Inflammatory macrophage treated with lipopolysaccharide for 4 hours (primary cell): ENCODE data around the gene HNRNPM.
A peak's percentile ranks its signal among the peaks of the same experiment; 100 is the strongest.
"Not testable (repeated sequence)": the region's sequence is repeated elsewhere in the genome, so short reads cannot be mapped to it uniquely, and the experiment has no call there.

Experiments
- DNase-seq: peaks from one replicate; pipeline ENCODE4 v3.0.0-alpha.2; 2020

Gene HNRNPM

DNA sequence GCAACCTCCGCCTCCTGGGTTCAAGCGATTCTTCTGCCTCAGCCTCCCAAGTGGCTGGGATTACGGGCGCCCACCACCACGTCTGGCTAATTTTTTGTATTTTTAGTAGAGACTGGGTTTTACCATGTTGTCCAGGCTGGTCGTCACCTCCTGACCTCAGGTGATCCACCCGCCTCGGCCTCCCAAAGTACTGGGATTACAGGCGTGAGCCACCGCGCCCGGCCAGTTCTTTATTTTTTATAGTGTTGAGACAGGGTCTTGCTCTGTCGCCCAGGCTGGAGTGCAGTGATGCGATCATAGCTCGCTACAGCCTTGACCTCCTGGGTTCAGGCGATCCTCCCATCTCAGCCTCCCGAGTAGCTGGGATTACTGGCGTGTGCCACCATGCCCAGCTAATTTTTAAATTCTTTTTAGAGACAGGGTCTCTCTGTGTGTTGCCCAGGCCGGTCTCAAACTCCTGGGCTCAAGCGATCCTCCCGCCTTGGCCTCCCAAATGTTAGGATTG lies 69.8 kb downstream of the HNRNPM start:
- not testable (repeated sequence) for DNase-seq

DNA sequence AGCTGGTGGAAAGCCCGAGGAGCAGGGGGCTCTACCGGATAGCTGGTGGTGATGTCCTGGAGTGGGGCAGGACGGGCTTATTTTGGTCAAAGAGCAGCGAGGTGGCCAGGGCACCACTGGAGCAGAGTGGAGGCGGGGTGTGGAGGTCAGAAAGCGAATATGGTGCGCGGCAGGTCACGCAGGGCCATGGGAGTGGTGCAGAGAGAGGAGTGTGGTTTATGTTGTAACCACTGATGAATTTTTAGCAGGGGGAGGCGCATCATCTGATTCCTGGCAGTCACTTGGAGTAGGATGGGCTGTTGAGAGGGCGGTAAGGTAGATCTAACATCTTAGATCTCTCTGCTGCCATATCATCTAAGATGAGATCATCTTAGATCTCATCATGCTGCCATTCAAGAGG lies 70.5 kb downstream of the HNRNPM start:
- peak; percentile 89 for DNase-seq

DNA sequence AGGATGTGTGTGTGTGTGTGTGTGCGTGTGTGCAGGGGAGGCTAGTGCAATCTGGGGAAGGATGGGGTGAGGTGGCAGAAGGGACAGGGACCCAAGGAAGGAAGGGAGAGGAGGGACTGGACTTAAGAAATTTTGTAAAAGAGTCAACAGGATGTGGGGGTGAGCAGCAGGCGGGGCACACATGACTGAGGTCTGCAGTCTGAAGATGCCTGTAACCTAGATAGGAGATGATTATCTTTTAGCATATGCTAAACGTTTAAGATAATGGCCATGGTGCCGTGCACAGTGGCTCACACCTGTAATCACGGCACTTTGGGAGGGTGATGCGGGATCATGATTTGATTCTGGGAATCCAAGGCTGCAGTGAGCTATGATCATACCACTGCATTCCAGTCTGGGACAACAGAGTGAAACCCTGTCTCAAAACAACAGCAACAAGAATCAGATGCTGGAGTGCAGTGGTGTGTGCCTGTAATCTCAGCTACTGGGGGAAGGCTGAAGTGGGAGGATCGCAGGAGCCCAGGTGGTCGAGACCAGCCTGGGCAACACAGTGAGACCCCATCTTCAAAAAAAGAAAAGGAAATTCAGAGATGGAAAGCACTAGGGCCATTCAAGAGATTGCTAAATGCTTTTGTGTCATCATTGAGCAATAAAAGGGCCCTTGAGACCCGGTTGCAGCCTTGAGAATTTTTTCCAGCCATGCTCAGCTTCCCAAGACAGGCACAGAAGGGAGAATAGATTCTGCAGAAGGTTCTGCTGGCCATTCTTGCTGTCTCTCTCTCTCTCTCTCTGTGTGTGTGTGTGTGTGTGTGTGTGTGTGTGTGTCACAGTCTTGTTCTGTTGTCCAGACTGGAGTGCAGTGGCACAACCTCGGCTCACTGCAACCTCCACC lies 73.0 kb downstream of the HNRNPM start:
- DNase-seq, result peak; percentile 89

DNA sequence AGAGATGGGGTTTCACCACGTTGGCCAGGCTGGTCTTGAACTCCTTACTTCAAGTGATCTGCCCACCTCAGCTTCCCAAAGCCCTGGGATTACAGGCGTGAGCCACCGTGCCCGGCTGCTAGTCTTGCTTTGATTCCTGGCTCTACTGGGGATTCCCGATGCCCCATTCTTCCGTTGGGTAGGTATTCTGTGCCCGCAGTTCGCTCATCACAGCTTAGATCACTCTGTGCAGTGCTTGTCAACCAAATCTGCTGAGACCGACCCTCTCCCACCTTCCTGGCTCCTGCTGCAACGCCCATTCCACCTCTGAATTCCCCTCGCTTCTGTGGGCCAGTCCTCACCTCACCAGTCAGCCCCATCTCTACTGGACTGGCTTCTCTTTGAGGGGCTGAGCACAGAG lies 73.8 kb downstream of the HNRNPM start:
- no peak for DNase-seq

DNA sequence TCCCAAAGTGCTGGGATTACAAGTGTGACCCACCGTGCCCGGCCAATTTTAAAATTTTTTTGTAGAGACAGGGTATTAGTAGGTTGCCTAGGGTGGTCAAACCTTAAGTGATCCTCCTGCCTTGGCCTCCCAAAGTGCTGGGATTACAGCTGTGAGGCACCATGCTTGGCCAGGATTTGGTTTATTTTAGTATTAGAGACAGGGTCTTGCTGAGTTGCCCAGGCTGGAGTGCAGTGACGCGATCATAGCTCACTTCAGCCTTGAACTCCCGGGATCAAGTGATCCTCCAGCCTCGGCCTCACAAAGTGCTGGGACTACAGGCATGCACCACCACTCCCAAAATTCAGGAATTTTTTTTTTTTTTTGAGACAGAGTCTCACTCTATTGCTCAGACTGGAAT lies 74.6 kb downstream of the HNRNPM start:
- DNase-seq, result no peak

DNA sequence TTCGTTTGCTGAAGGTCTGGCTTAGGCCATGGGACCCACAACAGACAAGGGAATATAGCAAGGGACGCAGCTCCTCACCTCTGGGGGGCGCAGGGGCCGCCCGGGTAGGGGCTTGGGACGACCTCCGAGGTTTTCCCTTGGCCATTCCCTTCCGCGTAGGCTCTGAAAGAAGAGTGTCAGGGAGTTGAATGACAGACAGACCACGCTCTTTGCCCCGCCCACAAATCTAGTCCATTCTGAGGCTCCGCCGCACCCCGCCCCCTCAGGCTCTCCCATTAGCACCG lies 80.6 kb downstream of the HNRNPM start:
- no peak for DNase-seq

DNA sequence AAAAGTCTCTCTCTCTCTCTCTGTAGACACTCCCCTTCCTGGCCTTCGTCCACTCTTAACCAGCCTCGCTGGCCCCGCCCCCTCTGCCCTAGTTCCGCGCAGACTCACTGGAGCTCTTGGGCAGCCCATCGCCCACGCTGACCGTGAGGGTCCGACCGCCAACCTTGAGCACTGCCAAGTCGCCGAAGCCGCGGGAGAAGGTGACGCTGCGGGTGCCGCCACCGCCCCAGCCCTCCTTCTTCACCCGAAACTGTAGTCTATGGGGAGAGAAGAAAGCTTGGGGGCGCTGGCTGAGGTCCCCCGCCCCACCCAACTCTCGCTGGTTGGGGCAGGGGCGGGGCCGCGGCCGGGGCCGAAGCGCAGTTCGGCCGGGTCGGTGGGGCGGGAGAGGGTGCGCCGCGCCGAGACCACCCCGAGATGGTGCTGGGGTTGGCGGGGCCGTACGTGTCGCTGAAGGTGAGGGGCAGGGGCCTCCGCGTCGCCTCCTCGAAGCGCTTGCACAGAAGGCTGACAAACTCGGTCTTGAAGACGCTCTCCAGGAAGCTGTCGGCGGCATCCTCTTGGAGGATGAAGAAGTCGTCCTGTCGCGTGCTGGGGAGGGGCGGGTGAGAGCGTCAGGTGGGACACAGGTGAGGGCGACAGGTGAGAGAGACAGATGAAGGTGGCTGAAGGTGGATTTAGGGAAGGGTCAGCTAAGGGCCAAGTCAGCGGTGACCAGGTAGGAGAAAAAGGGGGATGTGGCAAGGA lies 81.7 kb downstream of the HNRNPM start:
- peak; percentile 22 for DNase-seq

DNA sequence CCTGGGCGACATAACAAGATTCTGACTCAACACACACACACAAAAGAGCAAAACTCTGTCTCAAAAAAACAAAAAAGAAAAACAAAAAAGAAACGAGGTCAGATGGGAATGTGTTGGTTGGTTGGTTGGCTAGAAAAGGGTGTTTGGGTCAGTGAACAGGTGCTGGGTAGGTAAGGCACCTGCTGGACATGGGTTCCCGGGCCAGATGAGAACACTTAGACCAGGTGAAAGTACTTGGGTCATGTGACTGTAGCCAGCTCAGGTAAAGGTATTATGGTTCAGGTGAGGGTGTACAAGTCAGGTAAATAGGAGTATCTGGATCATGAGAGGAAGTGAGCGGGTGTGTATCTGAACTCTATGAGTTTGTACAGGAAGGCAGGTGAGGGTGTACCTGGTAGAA lies 83.7 kb downstream of the HNRNPM start:
- DNase-seq, result no peak

DNA sequence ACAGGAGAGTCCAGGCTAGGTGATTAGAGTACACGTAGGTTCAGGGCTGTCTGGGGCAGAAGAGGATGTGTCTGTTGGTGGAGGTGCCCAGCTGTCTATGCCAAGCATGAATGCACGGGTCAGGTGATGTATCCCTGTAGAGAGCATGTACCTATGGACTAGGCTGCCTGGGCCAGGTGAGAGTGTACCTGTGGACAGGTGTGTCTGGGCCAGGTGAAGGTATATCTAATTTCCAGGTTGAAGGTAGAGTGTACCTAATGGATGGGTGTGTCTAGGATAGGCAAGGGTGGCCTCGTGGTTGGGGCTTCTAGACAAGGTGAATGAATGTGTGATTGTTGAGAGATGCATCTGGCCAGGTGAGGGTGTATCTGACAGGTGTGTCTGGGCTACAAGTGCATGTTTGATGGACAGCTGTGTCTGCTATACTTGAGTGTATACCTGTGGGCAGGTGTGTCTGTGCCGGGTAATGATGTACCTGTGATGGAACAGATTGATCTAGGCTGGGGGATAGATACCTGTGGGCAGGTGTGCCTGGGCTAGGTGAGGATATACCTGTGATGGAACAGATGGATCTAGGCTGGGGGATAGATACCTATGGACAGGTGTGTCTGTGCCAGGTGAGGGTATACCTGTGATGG lies 84.7 kb downstream of the HNRNPM start:
- DNase-seq, result no peak

DNA sequence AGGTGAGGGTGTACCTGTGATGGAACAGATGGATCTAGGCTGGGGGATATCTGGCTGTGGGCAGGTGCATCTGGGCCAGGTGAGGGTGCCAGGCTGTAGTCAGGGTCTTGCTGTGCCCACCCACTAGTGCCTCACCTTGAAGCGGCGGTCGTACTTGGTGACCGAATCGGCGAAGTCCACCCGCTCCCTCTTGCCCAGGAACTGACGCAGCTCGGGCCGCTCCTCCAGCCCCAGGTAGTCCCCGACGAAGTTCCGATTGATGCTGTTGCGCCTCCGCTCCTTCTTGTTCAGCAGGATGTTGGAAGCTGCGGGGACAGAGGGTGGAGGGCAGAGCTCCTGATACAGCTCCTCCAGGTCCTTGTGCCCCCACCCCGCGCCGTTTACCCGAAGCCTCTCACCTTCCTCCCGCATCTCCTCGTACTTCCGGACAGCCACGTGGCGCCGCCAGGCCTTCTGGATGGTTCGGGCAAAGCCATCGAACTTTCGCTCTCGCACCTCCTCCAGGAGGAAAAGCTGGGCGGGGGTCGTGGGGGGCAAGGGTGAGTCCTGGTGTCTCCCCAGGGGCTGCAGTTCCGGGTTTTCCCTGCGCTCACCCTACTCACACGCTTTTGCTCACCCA lies 85.4 kb downstream of the HNRNPM start:
- DNase-seq, result no peak

DNA sequence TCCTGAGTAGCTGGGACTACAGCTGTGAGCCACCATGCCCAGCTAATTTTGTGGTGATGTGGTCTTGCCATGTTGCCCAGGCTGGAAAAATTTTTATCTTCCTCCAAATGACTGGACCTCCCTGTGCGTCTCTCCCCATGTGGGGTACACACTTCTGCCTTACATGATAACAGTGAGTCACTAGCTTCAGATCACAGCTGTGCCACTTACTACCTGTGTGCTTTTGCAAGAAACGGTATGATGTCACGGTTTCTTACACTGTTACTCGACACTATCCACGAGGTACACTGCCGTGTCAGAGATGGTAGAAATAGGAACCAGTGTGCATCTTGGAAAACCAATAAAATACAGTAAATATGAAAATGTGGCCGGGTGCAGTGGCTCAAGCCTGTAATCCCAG lies 86.7 kb downstream of the HNRNPM start:
- DNase-seq, result no peak

DNA sequence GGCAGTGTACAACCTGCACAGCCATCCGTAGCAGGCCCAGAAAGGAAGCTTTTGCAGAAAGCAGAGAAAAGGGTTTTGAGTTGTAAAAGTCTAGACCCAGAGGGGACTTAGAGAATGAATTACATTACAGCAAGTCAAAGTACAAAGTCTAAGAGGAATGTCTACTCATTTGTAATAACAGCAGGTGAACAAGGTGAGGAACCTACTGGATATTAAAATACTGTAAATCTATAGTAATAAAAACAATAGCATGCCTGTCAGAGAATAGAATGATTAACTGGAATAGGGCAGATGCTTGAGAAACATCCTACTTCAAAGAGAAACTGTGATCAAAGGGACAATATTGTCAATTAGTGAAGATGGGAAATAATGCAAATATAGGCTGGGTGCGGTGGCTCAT lies 87.5 kb downstream of the HNRNPM start:
- no peak for DNase-seq

DNA sequence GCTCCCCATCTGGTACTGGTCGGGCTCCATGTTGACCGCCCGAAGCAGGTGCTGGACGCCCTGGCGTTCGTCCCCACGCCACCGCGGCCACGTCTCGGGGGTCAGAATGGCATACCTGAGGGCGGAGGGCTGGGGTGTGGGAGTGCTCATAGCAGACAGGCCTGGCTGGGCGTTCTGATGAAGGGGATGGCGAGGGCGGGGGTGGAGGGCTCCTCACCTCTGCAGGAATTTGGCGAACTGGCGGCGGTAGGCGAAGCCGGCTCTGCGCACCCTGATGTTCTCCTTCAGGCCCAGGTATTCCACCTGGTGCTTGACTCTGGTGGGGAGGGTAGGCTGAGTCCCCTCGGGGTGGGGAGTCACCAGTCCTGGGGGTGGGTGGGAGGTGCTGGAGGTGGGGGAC lies 91.5 kb downstream of the HNRNPM start:
- no peak for DNase-seq

DNA sequence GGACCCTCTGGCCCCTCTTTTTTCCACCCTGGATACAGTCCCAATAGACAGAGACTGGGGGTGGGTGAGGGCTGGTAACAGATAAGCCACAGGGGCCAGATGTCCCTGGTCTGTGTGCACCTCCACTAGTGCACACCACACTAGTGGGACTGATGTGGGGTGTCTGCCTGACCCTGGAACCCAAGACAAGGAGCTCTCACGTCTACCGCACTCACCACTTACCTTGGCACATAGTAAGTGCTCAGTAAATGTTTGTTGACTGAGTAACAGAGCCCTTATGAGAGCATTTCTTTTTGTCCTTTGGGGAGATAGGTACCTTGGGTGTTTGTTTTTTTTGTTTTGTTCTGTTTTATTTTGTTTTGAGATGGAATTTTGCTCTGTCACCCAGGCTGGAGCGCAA lies 92.3 kb downstream of the HNRNPM start:
- no peak for DNase-seq
